ENCODE data around the gene TFEB. TPM values are rescaled to one million over a fixed set of nuclear protein-coding genes. Genes with fewer than 3 reads are reported as not detected.
A peak's percentile ranks its signal among the peaks of the same experiment; 100 is the strongest.

The TFEB gene
- total and polyA plus RNA-seq, 2 of the 8 experiments (the other 6 are each of a cell fraction or from before 2014, with no cell fraction given): 2.3 to 6.7 TPM

GRCh38 chr6:41731561-41732086 is 3.8 kb downstream of the TFEB start:
- Histone ChIP-seq H2AFZ (ENCODE audit: low read length) (no peak overlapping the region), H3K79me2 (ENCODE audit: control insufficient read depth in 1 of 2, insufficient read depth in 2 of 2, low read length in 2 of 2) (no peaks in the 10 kb centered on the region), H3K18ac (ENCODE audit: extremely low read depth, low read length) (no peak overlapping the region; the same call in 1 of the 2 replicates), H3K4me3 (ENCODE audit: extremely low read depth in 1 of 4, insufficient read depth in 2 of 4, low read depth in 3 of 4, low read length in 4 of 4) (no peak overlapping the region), H2BK15ac (ENCODE audit: low read length) (no peak overlapping the region), H3K14ac (ENCODE audit: insufficient read length) (no peak overlapping the region), H3K27ac (ENCODE audit: low read depth, low read length) (no peak overlapping the region), H3K27me3 (replicated peaks in 1 of 4; ENCODE audit: control insufficient read depth in 3 of 4, extremely low read depth in 1 of 4, insufficient read depth in 3 of 4, low read length in 3 of 4) (peaks cover 0 to 8% (median 5%) of the 10 kb centered on the region in 4 experiments; a peak in 3 of 7 replicates), H4K20me1 (replicated peaks in 1 of 2; ENCODE audit: control insufficient read depth in 1 of 2, insufficient read depth in 2 of 2, low read length in 2 of 2) (peaks cover 0 to 2% of the 10 kb centered on the region in 2 experiments), H3K23ac (ENCODE audit: insufficient read length) (no peak overlapping the region), H2BK5ac (ENCODE audit: low read depth, low read length) (no peak overlapping the region), H3K56ac (replicated peaks; ENCODE audit: insufficient read length, low read depth, low read length) (no peak overlapping the region), H3K4me2 (ENCODE audit: insufficient read depth in 1 of 2, low read depth in 2 of 2, low read length in 2 of 2) (no peak overlapping the region), H3K79me1 (ENCODE audit: low read depth, low read length) (no peaks in the 10 kb centered on the region), H2BK12ac (ENCODE audit: low read depth, low read length) (0 out of 2 replicates have a peak overlapping the region, but pooled peaks have one; percentile 5), H3K9ac (replicated peaks in 1 of 4; ENCODE audit: extremely low read depth in 1 of 4, low read depth in 3 of 4, low read length in 3 of 4) (no peak overlapping the region), H2BK120ac (replicated peaks; ENCODE audit: low read depth, low read length) (no peak overlapping the region), H3K9me3 (ENCODE audit: insufficient read depth in 2 of 2, low read depth in 1 of 2, low read length in 1 of 2) (no peaks in the 10 kb centered on the region), H3K4me1 (replicated peaks in 1 of 4; ENCODE audit: control insufficient read depth in 3 of 4, insufficient read depth in 4 of 4, low read length in 3 of 4) (peaks cover 12 to 42% (median 27%) of the 10 kb centered on the region in 4 experiments), H2BK20ac (ENCODE audit: low read length) (no peak overlapping the region), H4K8ac (ENCODE audit: extremely low read depth, insufficient read depth, low read length) (no peak overlapping the region), H3K4ac (replicated peaks; ENCODE audit: insufficient read length, low read depth, low read length) (no peak overlapping the region), H4K91ac (replicated peaks; ENCODE audit: insufficient read length, low read length) (no peak overlapping the region), H3K23me2 (ENCODE audit: low read depth, low read length) (peaks cover 9% of the 10 kb centered on the region; the same call in 1 of the 2 replicates), H4K5ac (ENCODE audit: insufficient read length, low read depth, low read length) (no peak overlapping the region), H3K36me3 (ENCODE audit: control insufficient read depth in 2 of 4, insufficient read depth in 4 of 4, low read length in 3 of 4) (no peaks in the 10 kb centered on the region), H2AK5ac (ENCODE audit: low read depth, low read length) (0 out of 2 replicates have a peak overlapping the region, but pooled peaks have one; percentile 43)
- no peak for DNase-seq (ENCODE audit: low read depth in 1 of 2, low spot score in 2 of 2)
- POLR2A ChIA-PET (ENCODE audit: partially characterized antibody): no interaction called here
- WGBS, 2 experiments (ENCODE audit: extremely low coverage in 1 of 2, insufficient coverage in 1 of 2, insufficient read length in 1 of 2, insufficient replicate concordance in 2 of 2, low coverage in 1 of 2, low lambda C conversion rate in 2 of 2, missing lambda C conversion rate in 1 of 2): 86% methylated on average over 7 of the region's 7 CpGs; no CpG with 5 or more reads in 1 of the 2 experiments
- CTCF ChIA-PET (ENCODE audit: partially characterized antibody): interaction anchor here (1.0 to 3.0 kb wide), 3 partner anchors 26 to 127 kb away, joined by 3 to 15 read pairs (median 6); partner anchors contain the start of gene TOMM6
- no peak for FAIRE-seq
- TF ChIP-seq BCL11A (IDR thresholded peaks at IDR 0.05; ENCODE audit: low read depth in 2 of 2, low read length in 2 of 2) (no peak), ATF3 (IDR thresholded peaks at IDR 0.05; ENCODE audit: insufficient read depth, low read depth, low read length) (no peak), TBP (IDR thresholded peaks at IDR 0.05; ENCODE audit: low read depth, low read length) (no peak), RAD21 (IDR thresholded peaks at IDR 0.05 in 1 of 2, conservative IDR thresholded peaks at IDR 0.05 in 1 of 2; ENCODE audit: low read depth in 2 of 2, low read length in 2 of 2) (no peak), KDM1A (IDR thresholded peaks at IDR 0.05; ENCODE audit: borderline replicate concordance, low read length) (no peak), KDM5A (IDR thresholded peaks at IDR 0.05; ENCODE audit: low read length) (no peak), JUN (IDR thresholded peaks at IDR 0.05; ENCODE audit: low read depth, low read length) (no peak), SUZ12 (IDR thresholded peaks at IDR 0.05; ENCODE audit: low read length) (no peak), EP300 (IDR thresholded peaks at IDR 0.05; ENCODE audit: borderline replicate concordance in 1 of 2, low read depth in 2 of 2, low read length in 2 of 2) (no peak), NANOG (IDR thresholded peaks at IDR 0.05; ENCODE audit: insufficient read depth, low read depth, low read length, poor library complexity, severe bottlenecking) (no peak), EGR1 (IDR thresholded peaks at IDR 0.05; ENCODE audit: borderline replicate concordance, low read depth, low read length) (no peak), RBBP5 (IDR thresholded peaks at IDR 0.05; ENCODE audit: borderline replicate concordance, low read depth, low read length) (no peak)
